GM23338 (cell line): Measurements from ENCODE around the gene CAPZA1. TPM values are rescaled to one million over a fixed set of nuclear protein-coding genes. Genes with fewer than 3 reads are reported as not detected.

Source experiments
- ATAC-seq: fragments of 200-7000 bp; cut with Tn5 transposase; 3 replicates; pipeline ENCODE4 v1.9.1; 2020
- DNase-seq: peaks from one replicate; pipeline ENCODE4 v3.0.0-alpha.2; 2015; ENCODE audit warnings: low spot score
- H2AFZ ChIP-seq: fragments of 200-600 bp; sonication (generic); 2 replicates; pipeline ENCODE4 v1.8.0; 2016; ENCODE audit warnings: antibody characterized with exemption, mild to moderate bottlenecking, moderate library complexity
- H3F3A ChIP-seq: fragments of 200-600 bp; sonication (generic); replicated peaks from 2 replicates; pipeline ENCODE4 v1.8.0; 2017; ENCODE audit warnings: antibody characterized with exemption, mixed run types, low read depth
- H3K27ac ChIP-seq: fragments of 200-600 bp; sonication (generic); 2 replicates; pipeline ENCODE4 v1.6.1; 2016; ENCODE audit warnings: low read depth
- H3K27me3 ChIP-seq: fragments of 200-600 bp; sonication (generic); 2 replicates; pipeline ENCODE4 v1.8.0; 2016; ENCODE audit warnings: mild to moderate bottlenecking, mixed run types, moderate library complexity; ENCODE audit not compliant: insufficient read depth
- H3K36me3 ChIP-seq: fragments of 200-600 bp; sonication (generic); 2 replicates; pipeline ENCODE4 v1.8.0; 2016; ENCODE audit warnings: mild to moderate bottlenecking; ENCODE audit not compliant: insufficient read depth
- H3K4me1 ChIP-seq: fragments of 200-600 bp; sonication (generic); 2 replicates; pipeline ENCODE4 v1.8.0; 2016; ENCODE audit warnings: mild to moderate bottlenecking, moderate library complexity; ENCODE audit not compliant: insufficient read depth
- H3K4me2 ChIP-seq: fragments of 200-600 bp; sonication (generic); 2 replicates; pipeline ENCODE4 v1.7.1; 2017; ENCODE audit warnings: mixed run types
- H3K4me3 ChIP-seq: fragments of 200-600 bp; sonication (generic); 2 replicates; pipeline ENCODE4 v1.6.1; 2016; ENCODE audit warnings: mixed run types
- H3K79me2 ChIP-seq: fragments of 200-600 bp; sonication (generic); replicated peaks from 2 replicates; pipeline ENCODE4 v1.8.0; 2017; ENCODE audit warnings: mild to moderate bottlenecking; ENCODE audit not compliant: insufficient read depth
- H3K9me2 ChIP-seq: fragments of 200-600 bp; sonication (generic); 2 replicates; pipeline ENCODE4 v1.8.0; 2017; ENCODE audit not compliant: insufficient read depth
- H4K20me1 ChIP-seq: fragments of 200-600 bp; sonication (generic); replicated peaks from 2 replicates; pipeline ENCODE4 v1.8.0; 2017; ENCODE audit warnings: mild to moderate bottlenecking; ENCODE audit not compliant: insufficient read depth
- H3K27ac Mint-ChIP-seq: 2 replicates; pipeline ENCODE4 v1.8.0; 2020; ENCODE audit warnings: inconsistent platforms, mild to moderate bottlenecking, moderate library complexity, mixed read lengths
- H3K27me3 Mint-ChIP-seq: 3 replicates; pipeline ENCODE4 v1.8.0; 2022; ENCODE audit warnings: low read depth, mild to moderate bottlenecking, moderate library complexity, mixed read lengths, inconsistent platforms; ENCODE audit not compliant: insufficient read depth, poor library complexity
- H3K36me3 Mint-ChIP-seq: 3 replicates; pipeline ENCODE4 v1.8.0; 2021; ENCODE audit warnings: low read depth, mild to moderate bottlenecking, inconsistent platforms, moderate library complexity, mixed read lengths
- H3K4me1 Mint-ChIP-seq: 3 replicates; pipeline ENCODE4 v1.8.0; 2020; ENCODE audit warnings: mild to moderate bottlenecking, inconsistent platforms, mixed read lengths
- H3K4me3 Mint-ChIP-seq: 3 replicates; pipeline ENCODE4 v1.8.0; 2021; ENCODE audit warnings: moderate library complexity, mild to moderate bottlenecking, inconsistent platforms, mixed read lengths
- H3K9me3 Mint-ChIP-seq: 3 replicates; pipeline ENCODE4 v1.8.0; 2020; ENCODE audit warnings: moderate library complexity, mild to moderate bottlenecking, inconsistent platforms, mixed read lengths
- CREB1 ChIP-seq: fragments of 250-450 bp; sonication (Bioruptor Pico); IDR thresholded peaks from 2 replicates; pipeline ENCODE4 v1.5.0; 2020; ENCODE audit warnings: low read depth, mild to moderate bottlenecking, moderate library complexity
- EZH2phosphoT487 ChIP-seq: fragments of 200-600 bp; sonication (generic); IDR thresholded peaks from one replicate; pipeline ENCODE4 v1.8.1; 2018; ENCODE audit warnings: antibody characterized with exemption; ENCODE audit not compliant: unreplicated experiment
- JUNB ChIP-seq: IDR thresholded peaks from one replicate; pipeline ENCODE4 v1.6.1; 2016; ENCODE audit warnings: antibody characterized with exemption; ENCODE audit not compliant: unreplicated experiment
- NANOG ChIP-seq: IDR thresholded peaks from 2 replicates; pipeline ENCODE4 v1.6.1; 2016; ENCODE audit warnings: antibody characterized with exemption, borderline replicate concordance
- POLR2AphosphoS5 ChIP-seq: IDR thresholded peaks from 2 replicates; pipeline ENCODE4 v1.6.1; 2016; ENCODE audit warnings: antibody characterized with exemption, low read depth
- STAT1 ChIP-seq: IDR thresholded peaks from one replicate; pipeline ENCODE4 v1.6.1; 2016; ENCODE audit warnings: antibody characterized with exemption; ENCODE audit not compliant: unreplicated experiment
- ZNF331 ChIP-seq: fragments of 250-450 bp; sonication (Bioruptor Pico); IDR thresholded peaks from 2 replicates; pipeline ENCODE4 v1.5.0; 2020; ENCODE audit warnings: low read depth, mild to moderate bottlenecking, moderate library complexity
- polyA plus RNA-seq: library from polyadenylated mRNA; unstranded; fragments of >200 nt; fragmentation: Nextera tagmentation; extraction: Ambion mirVana; gene quantifications from 2 replicates; pipeline ENCODE4 v1.2.1, GENCODE V29; 2016
- total RNA-seq: library from RNA; depleted of rRNA; stranded (reverse); fragments of >200 nt; shearing (Covaris generic); gene quantifications from 2 replicates; pipeline ENCODE4 v1.2.3, GENCODE V29; 2014
- TF ChIP-seq, protein P1 (sequence below): IDR thresholded peaks from one replicate; pipeline ENCODE4 v1.6.1; 2018; ENCODE audit warnings: antibody characterized with exemption; ENCODE audit not compliant: unreplicated experiment
- TF ChIP-seq, protein P2 (sequence below): fragments of 250-450 bp; sonication (Bioruptor Pico); IDR thresholded peaks from 2 replicates; pipeline ENCODE4 v1.5.0; 2020; ENCODE audit warnings: mild to moderate bottlenecking, moderate library complexity
- TF ChIP-seq, protein P3 (sequence below), 2 experiments: fragments of 200-600 bp in 1 of 2; sonication (generic) in 1 of 2; conservative IDR thresholded peaks; 2 replicates each; pipeline versions ENCODE4 v1.5.1 to v1.6.1; 2016 to 2017; ENCODE audit warnings: antibody characterized with exemption in 2 of 2, low read depth in 2 of 2, mild to moderate bottlenecking in 2 of 2, moderate library complexity in 1 of 2

Gene CAPZA1
- total and polyA plus RNA-seq, 2 experiments from 2014 or later = 147 to 182 TPM

DNA sequence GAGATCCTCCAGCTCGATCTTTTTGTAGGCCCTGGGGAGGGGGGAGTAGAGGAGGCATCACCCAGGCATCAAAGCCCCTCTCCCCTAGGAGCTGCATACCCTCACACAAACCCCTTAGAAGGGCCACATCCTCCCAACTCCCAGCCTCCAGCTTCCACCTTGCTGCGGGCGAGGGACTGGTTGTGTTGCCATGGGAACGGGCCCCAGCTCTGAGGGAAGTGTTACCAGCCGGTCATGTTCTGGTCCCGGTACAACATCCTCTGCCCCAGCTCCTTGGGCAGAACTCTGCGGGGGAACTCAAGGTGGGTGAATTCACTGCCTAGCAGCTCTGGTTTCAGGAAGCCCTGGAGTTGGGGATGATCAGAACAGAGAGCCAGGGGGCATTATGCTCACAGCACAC is 91.4 kb downstream of the CAPZA1 start:
- no peak overlapping the region for H3K27ac ChIP-seq
- peaks cover 50% of the 10 kb centered on the region for H3K4me1 Mint-ChIP-seq
- TF ChIP-seq CREB1 (CRISPR knock-in tag) (no peak), ZNF331 (no peak)
- no peaks in the 10 kb centered on the region for H3K9me2 ChIP-seq
- peaks cover 7% of the 10 kb centered on the region for H3F3A ChIP-seq
- 0 out of 2 replicates have a peak overlapping the region, but pooled peaks have one; percentile 13 for H3K4me3 ChIP-seq
- H2AFZ ChIP-seq = no peak overlapping the region
- ATAC-seq = no peak
- no peak overlapping the region for H3K27ac Mint-ChIP-seq
- H4K20me1 ChIP-seq = no peaks in the 10 kb centered on the region; the same call in 1 of the 2 replicates
- H3K4me2 ChIP-seq = peak overlapping the region; percentile 64
- DNase-seq = peak; percentile 52
- no peaks in the 10 kb centered on the region; the same call in 2 of the 3 replicates for H3K9me3 Mint-ChIP-seq
- peaks cover 35% of the 10 kb centered on the region for H3K27me3 ChIP-seq
- no peak overlapping the region for H3K4me3 Mint-ChIP-seq
- H3K36me3 ChIP-seq = no peaks in the 10 kb centered on the region; the same call in 1 of the 2 replicates
- no peaks in the 10 kb centered on the region for H3K79me2 ChIP-seq
- peaks cover 36% of the 10 kb centered on the region for H3K4me1 ChIP-seq
- peaks cover 12% of the 10 kb centered on the region; the same call in 2 of the 3 replicates for H3K36me3 Mint-ChIP-seq
- peaks cover 43% of the 10 kb centered on the region for H3K27me3 Mint-ChIP-seq

DNA sequence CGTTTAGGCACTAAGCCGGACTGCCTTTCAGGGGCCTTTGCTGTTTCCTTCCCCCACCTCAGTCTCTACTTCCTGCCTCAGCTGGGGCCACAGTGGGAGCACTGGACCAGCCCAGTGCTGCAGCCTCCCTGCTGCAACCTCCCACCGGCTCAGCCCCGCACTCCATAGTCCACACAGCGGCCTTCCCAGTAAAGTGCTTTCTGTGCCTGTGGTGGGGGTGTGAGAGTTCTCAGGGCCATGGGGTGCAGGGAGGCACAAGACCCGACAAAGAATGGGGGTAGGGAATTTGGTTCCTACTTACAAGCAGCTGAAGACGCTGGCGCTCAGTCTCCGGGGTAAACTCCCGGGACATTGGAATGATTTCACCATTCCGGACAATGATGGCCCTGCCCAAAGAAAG is 92.0 kb downstream of the CAPZA1 start:
- peaks cover 43% of the 10 kb centered on the region for H3K27me3 Mint-ChIP-seq
- Histone ChIP-seq H3K27ac (no peak overlapping the region), H3K4me1 (peaks cover 35% of the 10 kb centered on the region), H3F3A (peaks cover 7% of the 10 kb centered on the region), H3K9me2 (no peaks in the 10 kb centered on the region), H3K36me3 (no peaks in the 10 kb centered on the region; the same call in 1 of the 2 replicates), H4K20me1 (no peaks in the 10 kb centered on the region; the same call in 1 of the 2 replicates), H3K4me2 (peak overlapping the region; percentile 64; the same call in 1 of the 2 replicates), H3K79me2 (no peaks in the 10 kb centered on the region), H3K27me3 (peaks cover 34% of the 10 kb centered on the region), H2AFZ (no peak overlapping the region), H3K4me3 (peak overlapping the region; percentile 23; the same call in 1 of the 2 replicates)
- DNase-seq = no peak
- no peak overlapping the region for H3K27ac Mint-ChIP-seq
- no peak overlapping the region for H3K4me3 Mint-ChIP-seq
- H3K4me1 Mint-ChIP-seq = peaks cover 49% of the 10 kb centered on the region
- H3K36me3 Mint-ChIP-seq = peaks cover 12% of the 10 kb centered on the region; the same call in 2 of the 3 replicates
- no peak for ATAC-seq
- no peaks in the 10 kb centered on the region; the same call in 2 of the 3 replicates for H3K9me3 Mint-ChIP-seq
- TF ChIP-seq, protein P1, sequence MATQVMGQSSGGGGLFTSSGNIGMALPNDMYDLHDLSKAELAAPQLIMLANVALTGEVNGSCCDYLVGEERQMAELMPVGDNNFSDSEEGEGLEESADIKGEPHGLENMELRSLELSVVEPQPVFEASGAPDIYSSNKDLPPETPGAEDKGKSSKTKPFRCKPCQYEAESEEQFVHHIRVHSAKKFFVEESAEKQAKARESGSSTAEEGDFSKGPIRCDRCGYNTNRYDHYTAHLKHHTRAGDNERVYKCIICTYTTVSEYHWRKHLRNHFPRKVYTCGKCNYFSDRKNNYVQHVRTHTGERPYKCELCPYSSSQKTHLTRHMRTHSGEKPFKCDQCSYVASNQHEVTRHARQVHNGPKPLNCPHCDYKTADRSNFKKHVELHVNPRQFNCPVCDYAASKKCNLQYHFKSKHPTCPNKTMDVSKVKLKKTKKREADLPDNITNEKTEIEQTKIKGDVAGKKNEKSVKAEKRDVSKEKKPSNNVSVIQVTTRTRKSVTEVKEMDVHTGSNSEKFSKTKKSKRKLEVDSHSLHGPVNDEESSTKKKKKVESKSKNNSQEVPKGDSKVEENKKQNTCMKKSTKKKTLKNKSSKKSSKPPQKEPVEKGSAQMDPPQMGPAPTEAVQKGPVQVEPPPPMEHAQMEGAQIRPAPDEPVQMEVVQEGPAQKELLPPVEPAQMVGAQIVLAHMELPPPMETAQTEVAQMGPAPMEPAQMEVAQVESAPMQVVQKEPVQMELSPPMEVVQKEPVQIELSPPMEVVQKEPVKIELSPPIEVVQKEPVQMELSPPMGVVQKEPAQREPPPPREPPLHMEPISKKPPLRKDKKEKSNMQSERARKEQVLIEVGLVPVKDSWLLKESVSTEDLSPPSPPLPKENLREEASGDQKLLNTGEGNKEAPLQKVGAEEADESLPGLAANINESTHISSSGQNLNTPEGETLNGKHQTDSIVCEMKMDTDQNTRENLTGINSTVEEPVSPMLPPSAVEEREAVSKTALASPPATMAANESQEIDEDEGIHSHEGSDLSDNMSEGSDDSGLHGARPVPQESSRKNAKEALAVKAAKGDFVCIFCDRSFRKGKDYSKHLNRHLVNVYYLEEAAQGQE = no peak
- TF ChIP-seq STAT1 (no peak), NANOG (no peak), EZH2phosphoT487 (no peak), POLR2AphosphoS5 (no peak), ZNF331 (no peak), JUNB (no peak), CREB1 (CRISPR knock-in tag) (no peak)
- TF ChIP-seq, protein P2, sequence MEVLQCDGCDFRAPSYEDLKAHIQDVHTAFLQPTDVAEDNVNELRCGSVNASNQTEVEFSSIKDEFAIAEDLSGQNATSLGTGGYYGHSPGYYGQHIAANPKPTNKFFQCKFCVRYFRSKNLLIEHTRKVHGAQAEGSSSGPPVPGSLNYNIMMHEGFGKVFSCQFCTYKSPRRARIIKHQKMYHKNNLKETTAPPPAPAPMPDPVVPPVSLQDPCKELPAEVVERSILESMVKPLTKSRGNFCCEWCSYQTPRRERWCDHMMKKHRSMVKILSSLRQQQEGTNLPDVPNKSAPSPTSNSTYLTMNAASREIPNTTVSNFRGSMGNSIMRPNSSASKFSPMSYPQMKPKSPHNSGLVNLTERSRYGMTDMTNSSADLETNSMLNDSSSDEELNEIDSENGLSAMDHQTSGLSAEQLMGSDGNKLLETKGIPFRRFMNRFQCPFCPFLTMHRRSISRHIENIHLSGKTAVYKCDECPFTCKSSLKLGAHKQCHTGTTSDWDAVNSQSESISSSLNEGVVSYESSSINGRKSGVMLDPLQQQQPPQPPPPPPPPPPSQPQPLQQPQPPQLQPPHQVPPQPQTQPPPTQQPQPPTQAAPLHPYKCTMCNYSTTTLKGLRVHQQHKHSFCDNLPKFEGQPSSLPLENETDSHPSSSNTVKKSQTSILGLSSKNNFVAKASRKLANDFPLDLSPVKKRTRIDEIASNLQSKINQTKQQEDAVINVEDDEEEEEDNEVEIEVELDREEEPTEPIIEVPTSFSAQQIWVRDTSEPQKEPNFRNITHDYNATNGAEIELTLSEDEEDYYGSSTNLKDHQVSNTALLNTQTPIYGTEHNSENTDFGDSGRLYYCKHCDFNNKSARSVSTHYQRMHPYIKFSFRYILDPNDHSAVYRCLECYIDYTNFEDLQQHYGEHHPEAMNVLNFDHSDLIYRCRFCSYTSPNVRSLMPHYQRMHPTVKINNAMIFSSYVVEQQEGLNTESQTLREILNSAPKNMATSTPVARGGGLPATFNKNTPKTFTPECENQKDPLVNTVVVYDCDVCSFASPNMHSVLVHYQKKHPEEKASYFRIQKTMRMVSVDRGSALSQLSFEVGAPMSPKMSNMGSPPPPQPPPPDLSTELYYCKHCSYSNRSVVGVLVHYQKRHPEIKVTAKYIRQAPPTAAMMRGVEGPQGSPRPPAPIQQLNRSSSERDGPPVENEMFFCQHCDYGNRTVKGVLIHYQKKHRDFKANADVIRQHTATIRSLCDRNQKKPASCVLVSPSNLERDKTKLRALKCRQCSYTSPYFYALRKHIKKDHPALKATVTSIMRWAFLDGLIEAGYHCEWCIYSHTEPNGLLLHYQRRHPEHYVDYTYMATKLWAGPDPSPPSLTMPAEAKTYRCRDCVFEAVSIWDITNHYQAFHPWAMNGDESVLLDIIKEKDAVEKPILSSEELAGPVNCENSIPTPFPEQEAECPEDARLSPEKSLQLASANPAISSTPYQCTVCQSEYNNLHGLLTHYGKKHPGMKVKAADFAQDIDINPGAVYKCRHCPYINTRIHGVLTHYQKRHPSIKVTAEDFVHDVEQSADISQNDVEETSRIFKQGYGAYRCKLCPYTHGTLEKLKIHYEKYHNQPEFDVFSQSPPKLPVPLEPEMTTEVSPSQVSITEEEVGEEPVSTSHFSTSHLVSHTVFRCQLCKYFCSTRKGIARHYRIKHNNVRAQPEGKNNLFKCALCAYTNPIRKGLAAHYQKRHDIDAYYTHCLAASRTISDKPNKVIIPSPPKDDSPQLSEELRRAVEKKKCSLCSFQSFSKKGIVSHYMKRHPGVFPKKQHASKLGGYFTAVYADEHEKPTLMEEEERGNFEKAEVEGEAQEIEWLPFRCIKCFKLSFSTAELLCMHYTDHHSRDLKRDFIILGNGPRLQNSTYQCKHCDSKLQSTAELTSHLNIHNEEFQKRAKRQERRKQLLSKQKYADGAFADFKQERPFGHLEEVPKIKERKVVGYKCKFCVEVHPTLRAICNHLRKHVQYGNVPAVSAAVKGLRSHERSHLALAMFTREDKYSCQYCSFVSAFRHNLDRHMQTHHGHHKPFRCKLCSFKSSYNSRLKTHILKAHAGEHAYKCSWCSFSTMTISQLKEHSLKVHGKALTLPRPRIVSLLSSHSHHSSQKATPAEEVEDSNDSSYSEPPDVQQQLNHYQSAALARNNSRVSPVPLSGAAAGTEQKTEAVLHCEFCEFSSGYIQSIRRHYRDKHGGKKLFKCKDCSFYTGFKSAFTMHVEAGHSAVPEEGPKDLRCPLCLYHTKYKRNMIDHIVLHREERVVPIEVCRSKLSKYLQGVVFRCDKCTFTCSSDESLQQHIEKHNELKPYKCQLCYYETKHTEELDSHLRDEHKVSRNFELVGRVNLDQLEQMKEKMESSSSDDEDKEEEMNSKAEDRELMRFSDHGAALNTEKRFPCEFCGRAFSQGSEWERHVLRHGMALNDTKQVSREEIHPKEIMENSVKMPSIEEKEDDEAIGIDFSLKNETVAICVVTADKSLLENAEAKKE (CRISPR knock-in tag) = no peak
- TF ChIP-seq, protein P3, sequence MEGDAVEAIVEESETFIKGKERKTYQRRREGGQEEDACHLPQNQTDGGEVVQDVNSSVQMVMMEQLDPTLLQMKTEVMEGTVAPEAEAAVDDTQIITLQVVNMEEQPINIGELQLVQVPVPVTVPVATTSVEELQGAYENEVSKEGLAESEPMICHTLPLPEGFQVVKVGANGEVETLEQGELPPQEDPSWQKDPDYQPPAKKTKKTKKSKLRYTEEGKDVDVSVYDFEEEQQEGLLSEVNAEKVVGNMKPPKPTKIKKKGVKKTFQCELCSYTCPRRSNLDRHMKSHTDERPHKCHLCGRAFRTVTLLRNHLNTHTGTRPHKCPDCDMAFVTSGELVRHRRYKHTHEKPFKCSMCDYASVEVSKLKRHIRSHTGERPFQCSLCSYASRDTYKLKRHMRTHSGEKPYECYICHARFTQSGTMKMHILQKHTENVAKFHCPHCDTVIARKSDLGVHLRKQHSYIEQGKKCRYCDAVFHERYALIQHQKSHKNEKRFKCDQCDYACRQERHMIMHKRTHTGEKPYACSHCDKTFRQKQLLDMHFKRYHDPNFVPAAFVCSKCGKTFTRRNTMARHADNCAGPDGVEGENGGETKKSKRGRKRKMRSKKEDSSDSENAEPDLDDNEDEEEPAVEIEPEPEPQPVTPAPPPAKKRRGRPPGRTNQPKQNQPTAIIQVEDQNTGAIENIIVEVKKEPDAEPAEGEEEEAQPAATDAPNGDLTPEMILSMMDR (conservative IDR thresholded peaks at IDR 0.05; ENCODE audit: low read depth in 2 of 2) = no peak
